ENCODE data around the gene LYRM1. TPM values are rescaled to one million over a fixed set of nuclear protein-coding genes. Genes with fewer than 3 reads are reported as not detected.

The LYRM1 gene
- total RNA-seq, 1 donor from 2014 or later: 24.1 TPM

- Histone ChIP-seq H3K27ac (ENCODE audit: low read depth, low read length) (no peak overlapping the region), H3K79me2 (ENCODE audit: insufficient read depth, low read length) (peaks cover 94% of the 10 kb centered on the region), H3K4me2 (ENCODE audit: low read length) (no peak overlapping the region), H2AFZ (ENCODE audit: low read depth, low read length) (no peak overlapping the region), H3K36me3 (ENCODE audit: insufficient read depth, low read length) (peaks cover 3% of the 10 kb centered on the region), H3K9ac (ENCODE audit: low read length) (no peak overlapping the region), H3K4me1 (ENCODE audit: insufficient read depth, low read length) (peaks cover 25% of the 10 kb centered on the region), H4K20me1 (ENCODE audit: insufficient read depth, low read length) (peaks cover 96% of the 10 kb centered on the region), H3K4me3 (ENCODE audit: insufficient read depth, low read depth, low read length) (no peak overlapping the region), H3K9me3 (ENCODE audit: insufficient read depth, low read depth, low read length) (no peaks in the 10 kb centered on the region), H3K27me3 (ENCODE audit: insufficient read depth, low read length) (no peaks in the 10 kb centered on the region)
- DNase-seq (ENCODE audit: low read depth) (no peak), FAIRE-seq (no peak)
- Mint-ChIP-seq H3K9me3 (ENCODE audit: unreplicated experiment) (no peaks in the 10 kb centered on the region), H3K4me1 (ENCODE audit: low read depth, unreplicated experiment) (peaks cover 52% of the 10 kb centered on the region), H3K27ac (ENCODE audit: unreplicated experiment) (no peak overlapping the region), H3K4me3 (ENCODE audit: unreplicated experiment) (no peak overlapping the region), H3K27me3 (ENCODE audit: low read depth, unreplicated experiment) (no peaks in the 10 kb centered on the region), H3K36me3 (ENCODE audit: low read depth, unreplicated experiment) (peaks cover 3% of the 10 kb centered on the region)
- no peak for TF ChIP-seq EZH2 (IDR thresholded peaks at IDR 0.05; ENCODE audit: insufficient read depth, low read length)
- no peak for TF ChIP-seq CTCF (IDR thresholded peaks at IDR 0.05; ENCODE audit: insufficient read depth, low read depth, low read length)
Observed at GRCh38 chr16:20875355-20875650, 25.3 kb upstream of the LYRM1 start.

- Histone ChIP-seq H4K20me1 (ENCODE audit: insufficient read depth, low read length) (peaks cover 90% of the 10 kb centered on the region), H3K9me3 (ENCODE audit: insufficient read depth, low read depth, low read length) (no peaks in the 10 kb centered on the region), H3K9ac (ENCODE audit: low read length) (peak overlapping the region; percentile 21), H3K36me3 (ENCODE audit: insufficient read depth, low read length) (no peaks in the 10 kb centered on the region), H3K79me2 (ENCODE audit: insufficient read depth, low read length) (peaks cover 87% of the 10 kb centered on the region), H2AFZ (ENCODE audit: low read depth, low read length) (no peak overlapping the region), H3K4me1 (ENCODE audit: insufficient read depth, low read length) (peaks cover 24% of the 10 kb centered on the region), H3K4me2 (ENCODE audit: low read length) (peak overlapping the region; percentile 72), H3K4me3 (ENCODE audit: insufficient read depth, low read depth, low read length) (no peak overlapping the region), H3K27ac (ENCODE audit: low read depth, low read length) (peak overlapping the region; percentile 58), H3K27me3 (ENCODE audit: insufficient read depth, low read length) (no peaks in the 10 kb centered on the region)
- FAIRE-seq (no peak), DNase-seq (ENCODE audit: low read depth) (no peak)
- Mint-ChIP-seq H3K4me1 (ENCODE audit: low read depth, unreplicated experiment) (peaks cover 45% of the 10 kb centered on the region), H3K36me3 (ENCODE audit: low read depth, unreplicated experiment) (no peaks in the 10 kb centered on the region), H3K27me3 (ENCODE audit: low read depth, unreplicated experiment) (no peaks in the 10 kb centered on the region), H3K27ac (ENCODE audit: unreplicated experiment) (peak overlapping the region; percentile 87), H3K9me3 (ENCODE audit: unreplicated experiment) (no peaks in the 10 kb centered on the region), H3K4me3 (ENCODE audit: unreplicated experiment) (no peak overlapping the region)
- TF ChIP-seq EZH2 (IDR thresholded peaks at IDR 0.05; ENCODE audit: insufficient read depth, low read length) (no peak), CTCF (IDR thresholded peaks at IDR 0.05; ENCODE audit: insufficient read depth, low read depth, low read length) (no peak)
Observed at GRCh38 chr16:20878682-20879147, 21.9 kb upstream of the LYRM1 start.

- no peak for TF ChIP-seq CTCF (IDR thresholded peaks at IDR 0.05; ENCODE audit: insufficient read depth, low read depth, low read length)
- TF ChIP-seq EZH2 (IDR thresholded peaks at IDR 0.05; ENCODE audit: insufficient read depth, low read length): no peak
- Histone ChIP-seq H3K4me2 (ENCODE audit: low read length) (peak overlapping the region; percentile 72), H4K20me1 (ENCODE audit: insufficient read depth, low read length) (peaks cover 90% of the 10 kb centered on the region), H3K79me2 (ENCODE audit: insufficient read depth, low read length) (peaks cover 87% of the 10 kb centered on the region), H3K9ac (ENCODE audit: low read length) (peak overlapping the region; percentile 21), H3K27me3 (ENCODE audit: insufficient read depth, low read length) (no peaks in the 10 kb centered on the region), H3K36me3 (ENCODE audit: insufficient read depth, low read length) (no peaks in the 10 kb centered on the region), H3K4me1 (ENCODE audit: insufficient read depth, low read length) (peaks cover 19% of the 10 kb centered on the region), H3K4me3 (ENCODE audit: insufficient read depth, low read depth, low read length) (peak overlapping the region; percentile 34), H3K9me3 (ENCODE audit: insufficient read depth, low read depth, low read length) (no peaks in the 10 kb centered on the region), H3K27ac (ENCODE audit: low read depth, low read length) (peak overlapping the region; percentile 58), H2AFZ (ENCODE audit: low read depth, low read length) (no peak overlapping the region)
- FAIRE-seq: peak; percentile 41
- Mint-ChIP-seq H3K36me3 (ENCODE audit: low read depth, unreplicated experiment) (no peaks in the 10 kb centered on the region), H3K4me3 (ENCODE audit: unreplicated experiment) (no peak overlapping the region), H3K9me3 (ENCODE audit: unreplicated experiment) (no peaks in the 10 kb centered on the region), H3K4me1 (ENCODE audit: low read depth, unreplicated experiment) (peaks cover 44% of the 10 kb centered on the region), H3K27me3 (ENCODE audit: low read depth, unreplicated experiment) (no peaks in the 10 kb centered on the region), H3K27ac (ENCODE audit: unreplicated experiment) (peak overlapping the region; percentile 87)
- peak; percentile 76 for DNase-seq (ENCODE audit: low read depth)
Observed at GRCh38 chr16:20879175-20880040, 21.2 kb upstream of the LYRM1 start.
